Measurements from ENCODE around the gene ADGRB3.

ADGRB3 gene

GRCh38 chr6:69261010-69261409 lies 625.9 kb downstream of the ADGRB3 start:
- TF ChIP-seq CTCF (IDR thresholded peaks at IDR 0.05; ENCODE audit: low read depth, low read length) = no peak
- DNase-seq (ENCODE audit: extremely low read depth, low read depth) = no peak

- no peak for TF ChIP-seq CTCF (IDR thresholded peaks at IDR 0.05; ENCODE audit: low read depth, low read length)
- DNase-seq (ENCODE audit: extremely low read depth, low read depth) = no peak
Observed at GRCh38 chr6:69263297-69263696, 628.2 kb downstream of the ADGRB3 start.

- DNase-seq (ENCODE audit: extremely low read depth, low read depth) = no peak
- TF ChIP-seq CTCF (IDR thresholded peaks at IDR 0.05; ENCODE audit: low read depth, low read length) = no peak
Observed at GRCh38 chr6:69265090-69265489, 630.0 kb downstream of the ADGRB3 start.

GRCh38 chr6:69265706-69266105 lies 630.6 kb downstream of the ADGRB3 start:
- no peak for TF ChIP-seq CTCF (IDR thresholded peaks at IDR 0.05; ENCODE audit: low read depth, low read length)
- DNase-seq (ENCODE audit: extremely low read depth, low read depth) = no peak

GRCh38 chr6:69276204-69276603 lies 641.1 kb downstream of the ADGRB3 start:
- DNase-seq (ENCODE audit: extremely low read depth, low read depth) = no peak
- TF ChIP-seq CTCF (IDR thresholded peaks at IDR 0.05; ENCODE audit: low read depth, low read length) = no peak

GRCh38 chr6:69279805-69280204 lies 644.7 kb downstream of the ADGRB3 start:
- TF ChIP-seq CTCF (IDR thresholded peaks at IDR 0.05; ENCODE audit: low read depth, low read length) = no peak
- no peak for DNase-seq (ENCODE audit: extremely low read depth, low read depth)

- DNase-seq (ENCODE audit: extremely low read depth, low read depth) = no peak
- no peak for TF ChIP-seq CTCF (IDR thresholded peaks at IDR 0.05; ENCODE audit: low read depth, low read length)
Observed at GRCh38 chr6:69280858-69281257, 645.8 kb downstream of the ADGRB3 start.

Data from AG09319 (cell line).